HG03558 (cell line): ENCODE data around the gene HOXA4.

Experiments used
- ATAC-seq: cut with Tn5 transposase; IDR thresholded peaks from one replicate; pipeline ENCODE4 v1.9.1; 2021; ENCODE audit warnings: moderate number of reproducible peaks; ENCODE audit not compliant: unreplicated experiment; ENCODE audit errors: extremely low read depth

Gene HOXA4

DNA sequence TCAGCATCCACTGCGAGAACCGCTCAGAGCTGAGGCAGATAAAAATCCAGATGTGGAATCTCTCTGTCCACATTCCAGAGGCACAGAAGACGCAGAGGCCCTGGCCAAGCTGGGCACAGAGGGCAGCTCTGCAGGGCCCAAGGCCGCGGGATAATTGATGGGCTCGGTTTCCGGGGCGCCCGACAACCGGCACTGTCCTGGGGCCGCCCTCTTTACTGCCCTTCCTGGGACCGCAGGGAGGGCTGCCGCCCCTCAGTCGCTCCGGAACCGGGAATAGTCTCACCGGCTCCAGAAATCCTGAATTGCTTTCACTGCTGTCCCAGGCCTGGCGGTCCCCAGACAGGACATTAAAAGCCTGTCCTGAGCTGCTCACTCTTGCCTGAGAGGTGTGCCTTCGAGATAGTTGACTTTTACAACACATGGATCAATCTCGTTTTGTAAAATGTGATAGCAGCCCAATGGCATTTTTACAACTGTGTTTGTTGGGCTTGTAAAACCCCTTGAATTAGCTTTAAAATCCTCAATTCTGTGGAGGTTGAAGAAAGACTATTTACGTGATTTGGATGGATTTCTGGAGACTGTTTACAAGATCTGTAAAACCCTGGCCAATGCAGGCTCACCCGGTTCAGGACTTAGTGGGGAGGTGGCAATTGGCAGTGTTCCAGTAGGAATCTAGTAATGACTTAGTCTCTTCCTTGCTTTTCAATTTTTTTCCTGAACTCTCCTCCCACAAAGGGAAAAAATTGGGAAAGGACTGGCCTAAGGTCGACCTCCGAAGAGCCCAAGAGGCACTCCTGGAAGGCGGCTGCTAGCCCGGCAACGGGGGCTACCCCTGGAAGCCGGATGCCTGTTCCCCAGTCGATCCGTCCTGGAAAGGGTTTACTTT lies 18.4 kb upstream of the HOXA4 start:
- no peak for ATAC-seq

DNA sequence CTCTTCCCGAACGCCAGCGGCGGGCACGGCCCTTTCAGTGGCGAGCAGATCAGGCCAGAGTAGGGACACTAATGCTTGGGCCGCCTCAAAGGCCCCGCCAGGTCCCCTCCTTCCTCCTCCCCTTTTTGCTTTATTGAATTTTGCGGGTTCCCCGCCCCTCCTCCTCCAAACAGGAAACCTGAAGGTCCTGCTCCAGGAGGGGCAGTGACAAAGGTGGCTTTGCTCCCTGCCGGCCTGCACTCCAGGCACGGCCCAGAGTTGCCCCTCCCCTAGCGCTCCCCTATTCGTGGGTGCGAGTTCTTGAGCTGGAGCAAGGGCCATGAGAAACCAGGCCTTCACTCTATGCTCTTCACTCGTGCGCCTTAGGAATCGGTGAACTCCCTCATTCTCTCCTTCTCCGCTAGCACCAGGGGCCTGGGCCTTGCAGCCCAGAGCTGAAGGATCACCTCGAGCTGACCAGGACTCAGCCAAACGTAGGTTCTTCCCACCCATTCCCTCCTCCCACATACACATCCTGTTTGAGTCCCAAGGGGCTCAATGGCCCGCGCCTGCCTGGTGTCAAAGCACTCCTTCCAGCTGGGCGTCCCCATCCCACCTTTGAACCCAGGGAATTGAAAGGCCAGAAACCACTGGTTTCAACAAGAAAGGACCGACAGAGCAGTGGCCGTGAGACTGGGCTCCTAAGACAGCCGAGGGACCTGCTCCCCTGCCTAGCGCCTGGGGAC lies 17.6 kb upstream of the HOXA4 start:
- ATAC-seq: no peak

DNA sequence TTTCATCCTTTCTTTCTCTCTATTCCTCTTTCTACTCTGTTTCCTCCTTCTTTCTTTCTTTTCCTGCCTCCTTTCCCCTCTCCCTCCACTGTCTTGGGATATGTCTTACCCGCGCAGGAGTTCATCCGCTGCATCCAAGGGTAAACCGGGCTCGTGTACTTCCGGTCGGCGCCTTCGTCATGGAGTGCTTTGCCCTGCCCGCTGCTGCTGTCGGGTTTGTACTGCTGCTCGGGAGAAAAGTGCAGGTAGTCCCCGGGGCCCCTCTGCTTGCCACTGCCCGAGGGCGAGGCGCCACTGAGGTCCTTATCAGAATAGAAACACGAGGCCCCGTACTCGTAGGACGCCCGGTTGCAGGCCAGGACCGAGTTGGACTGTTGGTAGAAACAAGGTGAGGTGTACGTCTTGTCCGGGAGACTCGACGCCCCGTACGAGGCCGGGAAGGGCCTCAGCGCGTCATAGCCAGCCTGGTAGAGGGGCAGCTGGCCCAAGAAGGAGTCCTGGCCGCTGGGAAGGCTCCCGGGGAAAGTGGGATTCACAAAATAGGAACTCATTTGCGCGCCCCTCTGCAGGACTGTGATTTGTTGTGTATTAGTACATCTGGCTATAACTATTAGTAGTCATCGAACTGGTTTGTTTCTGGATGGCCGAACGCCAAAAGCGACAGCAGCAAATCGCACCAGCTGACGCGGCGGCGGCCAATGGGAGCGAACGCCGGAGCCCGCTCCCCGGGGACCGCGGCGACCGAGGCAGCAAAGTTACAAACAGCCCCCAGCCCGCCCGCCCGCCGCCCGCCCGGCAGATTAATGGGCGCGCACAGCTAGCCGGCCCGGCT lies 16.9 kb upstream of the HOXA4 start, which contains the start of gene HOXA6:
HOXA6 (minus strand) TSS at position 576 of the 832 bp plus-strand sequence; CDS start at position 551, 25 bp downstream.
- no peak for ATAC-seq

DNA sequence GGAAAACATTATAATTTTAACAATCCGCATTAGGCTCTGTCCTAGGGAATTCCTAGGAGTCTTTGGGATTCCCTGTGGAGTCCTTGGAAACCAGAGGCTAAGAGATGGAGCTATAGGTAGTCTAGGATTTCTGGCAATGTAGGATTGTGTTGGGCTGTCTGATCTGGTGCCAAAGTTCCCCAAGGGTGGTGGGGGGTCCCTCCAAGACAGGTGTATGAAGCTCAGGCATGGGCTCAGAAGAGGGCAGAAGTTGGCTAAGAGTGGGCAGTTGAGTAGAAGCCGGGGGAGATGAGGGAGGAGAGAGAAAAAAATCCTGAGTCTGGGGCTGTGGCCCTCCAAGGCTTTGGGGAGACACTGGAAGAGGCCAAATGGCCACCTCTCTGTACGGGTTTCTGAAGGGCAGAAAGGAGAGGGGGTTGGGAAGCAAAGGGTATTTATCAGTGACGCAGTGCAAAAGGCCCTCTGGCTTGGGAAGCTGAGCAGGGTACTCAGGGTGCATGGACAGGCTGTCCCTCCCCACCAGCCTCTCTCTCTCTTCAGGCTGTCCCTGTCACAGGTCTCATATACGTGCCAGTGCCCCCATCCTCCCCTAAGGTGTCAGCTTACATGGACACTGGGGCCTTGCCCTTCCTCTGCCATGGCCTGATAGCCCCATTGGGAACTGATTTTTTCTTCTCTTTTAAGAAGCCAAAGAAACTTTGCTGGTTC lies 16.1 kb upstream of the HOXA4 start:
- ATAC-seq: no peak

DNA sequence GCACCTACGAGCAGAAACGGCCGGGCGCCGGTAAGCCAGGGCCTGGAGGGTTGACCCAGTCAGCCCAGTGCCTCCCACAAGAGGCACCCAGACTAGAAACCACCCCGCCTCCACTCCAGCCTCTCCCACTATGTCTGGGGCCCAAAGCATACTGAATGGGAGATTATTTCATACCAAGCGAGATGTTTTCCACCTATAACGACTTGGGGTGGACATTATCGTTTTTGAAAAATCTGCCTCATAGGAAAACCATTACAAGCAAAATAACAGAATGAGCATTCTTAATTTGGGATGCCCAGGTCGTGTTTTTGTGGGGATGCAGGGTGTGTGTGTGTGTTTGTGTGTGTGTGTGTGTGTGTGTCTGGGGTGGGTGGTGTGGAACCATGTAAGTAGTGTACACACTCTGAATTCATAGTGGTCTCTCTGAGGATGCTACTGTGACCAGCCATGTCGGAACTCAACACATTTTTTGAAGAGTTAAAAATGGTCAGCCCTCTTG lies 15.4 kb upstream of the HOXA4 start:
- ATAC-seq: no peak

DNA sequence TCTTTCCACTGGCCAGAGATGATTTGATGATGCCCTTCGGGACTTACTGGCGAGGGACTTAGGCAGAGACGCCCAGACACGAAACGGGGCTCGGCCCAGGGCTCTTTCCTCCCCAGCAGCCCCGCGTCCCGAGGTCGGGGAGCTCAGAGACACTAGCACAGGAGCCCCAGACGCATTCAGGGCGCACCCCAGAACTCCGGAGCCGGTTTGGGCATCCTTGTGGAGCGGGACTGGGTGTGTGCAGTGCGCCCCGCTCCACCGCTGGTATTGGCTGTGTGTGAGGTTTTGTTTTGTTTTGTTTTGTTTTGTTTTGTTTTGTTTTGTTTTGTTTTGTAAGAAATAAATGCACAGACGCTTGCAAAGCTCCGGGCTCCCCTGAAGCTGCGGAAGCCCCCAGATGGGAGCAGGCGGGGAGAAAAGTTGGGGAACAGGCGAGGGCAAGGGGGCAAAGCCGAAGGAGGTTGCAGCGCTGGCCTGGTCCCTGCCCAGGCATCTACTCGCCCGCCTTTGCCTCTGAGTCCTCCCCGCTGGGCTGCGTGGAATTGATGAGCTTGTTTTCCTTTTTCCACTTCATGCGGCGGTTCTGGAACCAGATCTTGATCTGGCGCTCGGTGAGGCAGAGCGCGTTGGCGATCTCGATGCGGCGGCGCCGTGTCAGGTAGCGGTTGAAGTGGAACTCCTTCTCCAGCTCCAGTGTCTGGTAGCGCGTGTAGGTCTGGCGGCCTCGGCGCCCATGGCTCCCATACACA lies 14.8 kb upstream of the HOXA4 start:
- ATAC-seq: no peak

DNA sequence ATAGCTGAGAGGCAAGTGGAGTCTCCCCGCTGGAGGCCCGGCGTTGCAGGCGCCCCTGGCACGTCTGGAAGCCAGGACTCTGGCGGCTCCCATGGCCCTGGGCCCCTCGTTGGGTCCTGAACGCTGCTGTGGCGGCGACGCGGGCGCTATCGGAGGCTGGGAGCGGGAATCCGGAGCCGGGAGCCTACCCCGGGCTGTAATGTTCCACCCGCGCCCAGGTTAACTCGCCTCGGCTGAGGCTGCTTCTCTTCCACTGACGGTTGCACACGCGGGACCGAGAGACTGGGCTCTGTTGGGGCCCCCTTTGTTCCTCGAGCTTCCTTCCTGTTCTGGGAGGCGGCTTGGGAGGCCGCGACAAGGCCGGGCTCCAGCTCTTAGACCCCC lies 14.2 kb upstream of the HOXA4 start:
- no peak for ATAC-seq

DNA sequence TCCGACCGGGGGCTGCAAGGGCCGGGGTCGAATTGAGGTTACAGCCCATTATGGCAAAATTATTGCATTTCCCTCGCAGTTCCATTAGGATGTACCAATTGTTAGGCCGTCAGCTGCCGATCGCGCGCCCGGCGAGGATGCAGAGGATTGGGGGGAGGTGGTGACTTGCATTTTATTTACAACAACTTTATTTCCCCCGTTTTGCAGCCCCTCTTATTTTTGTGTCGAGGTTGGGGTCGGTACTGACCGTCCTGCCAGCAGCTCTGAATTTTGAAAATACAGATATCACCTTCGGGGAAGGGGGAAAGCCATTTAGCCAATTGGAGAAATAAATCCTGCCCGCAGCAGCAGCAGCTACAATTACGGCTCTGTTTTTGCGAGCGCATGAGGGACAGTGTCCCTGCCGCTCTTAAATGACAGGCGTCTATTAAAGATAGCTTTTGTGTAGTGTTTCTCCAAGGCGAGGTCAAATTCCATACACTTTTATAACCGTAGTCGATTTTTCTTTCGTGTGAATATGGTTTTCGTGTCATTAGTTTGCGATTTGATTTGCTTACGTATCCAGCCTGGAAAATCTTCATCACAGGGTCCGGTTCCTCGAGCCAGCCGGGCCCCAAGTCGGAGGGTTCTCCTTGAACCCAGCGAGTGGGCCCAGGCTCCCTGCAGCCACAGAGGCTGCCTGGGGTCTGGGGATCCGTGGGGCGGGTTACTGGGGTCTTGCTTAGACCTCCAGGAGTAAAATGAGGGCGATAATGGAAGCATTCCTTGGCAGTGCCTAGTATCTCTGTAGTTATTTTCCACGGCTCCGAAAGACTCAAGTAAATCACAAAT lies 13.6 kb upstream of the HOXA4 start:
- ATAC-seq: no peak

DNA sequence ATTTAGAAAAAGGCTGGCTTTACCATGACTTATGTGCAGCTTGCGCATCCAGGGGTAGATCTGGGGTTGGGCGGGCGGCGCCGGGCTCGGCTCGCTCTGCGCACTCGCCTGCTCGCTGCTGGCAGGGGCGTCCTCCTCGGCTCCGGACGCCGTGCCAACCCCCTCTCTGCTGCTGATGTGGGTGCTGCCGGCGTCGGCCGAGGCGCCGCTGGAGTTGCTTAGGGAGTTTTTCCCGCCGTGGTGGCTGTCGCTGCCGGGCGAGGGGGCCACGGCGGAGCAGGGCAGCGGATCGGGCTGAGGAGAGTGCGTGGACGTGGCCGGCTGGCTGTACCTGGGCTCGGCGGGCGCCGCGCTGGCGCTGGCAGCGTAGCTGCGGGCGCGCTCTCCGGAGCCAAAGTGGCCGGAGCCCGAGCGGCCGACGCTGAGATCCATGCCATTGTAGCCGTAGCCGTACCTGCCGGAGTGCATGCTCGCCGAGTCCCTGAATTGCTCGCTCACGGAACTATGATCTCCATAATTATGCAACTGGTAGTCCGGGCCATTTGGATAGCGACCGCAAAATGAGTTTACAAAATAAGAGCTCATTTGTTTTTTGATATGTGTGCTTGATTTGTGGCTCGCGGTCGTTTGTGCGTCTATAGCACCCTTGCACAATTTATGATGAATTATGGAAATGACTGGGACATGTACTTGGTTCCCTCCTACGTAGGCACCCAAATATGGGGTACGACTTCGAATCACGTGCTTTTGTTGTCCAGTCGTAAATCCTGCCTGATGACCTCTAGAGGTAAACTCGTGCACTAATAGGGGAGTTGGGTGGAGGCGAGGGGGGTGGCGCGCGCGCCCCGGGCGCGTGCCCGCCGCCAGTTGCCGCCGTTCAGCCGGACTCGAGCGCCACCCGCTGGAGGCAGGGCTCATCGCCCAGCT lies 12.7 kb upstream of the HOXA4 start, which contains the start of gene HOXA5:
HOXA5 (minus strand) TSS at position 659 of the 927 bp plus-strand sequence; CDS start at position 585, 74 bp downstream.
- no peak for ATAC-seq

DNA sequence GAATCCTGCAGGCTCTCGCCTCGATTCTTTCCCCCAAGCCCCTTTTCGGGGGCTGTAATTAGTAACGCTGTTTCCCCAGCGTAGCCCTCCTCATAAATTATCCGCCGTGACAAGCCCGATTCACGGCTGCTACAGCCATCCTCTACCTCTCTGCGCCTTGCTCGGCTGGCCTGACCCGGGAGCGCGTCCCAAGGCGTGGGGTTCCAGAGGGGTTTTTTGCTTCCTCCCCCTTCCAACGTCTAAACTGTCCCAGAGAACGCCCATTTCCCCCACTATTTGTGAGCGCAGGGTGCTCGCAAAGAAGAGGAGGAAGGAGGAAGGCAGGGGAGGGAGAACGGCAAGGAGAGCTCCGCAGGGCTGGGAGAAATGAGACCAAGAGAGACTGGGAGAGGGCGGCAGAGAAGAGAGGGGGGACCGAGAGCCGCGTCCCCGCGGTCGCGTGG lies 12.0 kb upstream of the HOXA4 start:
- no peak for ATAC-seq

DNA sequence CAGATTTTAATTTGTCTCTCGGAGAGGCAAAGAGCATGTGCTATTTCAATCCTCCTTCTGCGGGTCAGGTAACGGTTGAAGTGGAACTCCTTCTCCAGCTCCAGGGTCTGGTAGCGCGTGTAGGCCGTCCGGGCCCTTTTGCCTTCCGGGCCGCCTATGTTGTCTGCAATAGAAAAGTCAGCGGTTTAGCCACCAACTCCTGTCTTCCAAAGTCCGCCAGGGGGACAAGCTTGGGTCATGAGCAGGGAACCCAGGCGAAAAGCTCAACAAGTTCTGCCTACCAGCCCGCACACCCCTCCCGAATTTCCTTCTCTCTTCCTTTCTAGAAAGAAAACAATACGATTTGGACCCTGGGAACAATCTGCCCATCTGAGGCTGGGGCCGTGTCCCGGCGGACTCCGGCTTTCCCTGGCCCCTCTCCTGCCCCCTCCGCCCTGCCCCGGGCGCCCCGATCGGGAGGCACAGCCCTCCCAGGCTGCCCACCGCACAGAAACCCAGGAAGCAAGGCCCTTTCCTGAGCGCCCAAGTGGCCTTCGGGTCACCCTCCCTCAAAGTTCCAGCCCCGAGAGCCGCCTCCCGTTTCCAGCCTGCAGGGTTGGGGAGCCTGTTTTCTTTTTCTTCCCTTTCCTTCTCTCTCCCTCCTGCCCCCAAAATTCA lies 11.5 kb upstream of the HOXA4 start:
- ATAC-seq: no peak

DNA sequence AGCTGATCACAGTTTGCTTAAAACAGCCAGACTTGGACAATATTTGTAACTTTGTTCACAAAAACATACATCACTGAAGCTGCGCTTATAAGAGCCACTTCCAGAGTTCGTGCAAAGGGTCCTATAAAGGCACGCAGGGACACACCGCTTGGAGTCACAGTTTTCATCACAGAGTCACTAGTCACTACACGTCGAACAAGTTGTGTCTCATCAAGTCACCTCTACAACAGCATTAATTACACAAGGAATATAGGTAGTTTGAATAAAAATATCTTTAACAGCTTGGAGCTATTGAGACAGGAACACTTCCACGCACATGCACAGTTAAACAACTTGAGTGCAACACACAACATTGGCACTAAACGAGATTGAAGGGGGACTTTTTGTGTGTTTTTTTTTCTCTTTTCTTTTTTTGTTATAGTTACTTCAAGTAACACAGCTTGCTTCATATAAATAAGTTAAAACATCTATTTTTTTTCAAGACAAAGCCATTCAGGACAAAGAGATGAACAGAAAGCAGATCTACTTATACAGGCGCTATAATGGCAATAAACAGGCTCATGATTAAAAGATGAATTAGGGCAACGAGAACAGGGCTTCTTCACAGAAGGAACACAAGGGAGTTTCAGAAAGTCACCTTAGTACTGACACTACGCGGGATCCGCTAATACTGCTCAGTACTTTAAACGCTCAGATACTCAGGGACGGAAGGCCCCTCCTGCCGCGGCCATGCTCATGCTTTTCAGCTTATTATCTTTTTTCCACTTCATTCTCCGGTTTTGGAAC lies 10.8 kb upstream of the HOXA4 start:
- no peak for ATAC-seq

DNA sequence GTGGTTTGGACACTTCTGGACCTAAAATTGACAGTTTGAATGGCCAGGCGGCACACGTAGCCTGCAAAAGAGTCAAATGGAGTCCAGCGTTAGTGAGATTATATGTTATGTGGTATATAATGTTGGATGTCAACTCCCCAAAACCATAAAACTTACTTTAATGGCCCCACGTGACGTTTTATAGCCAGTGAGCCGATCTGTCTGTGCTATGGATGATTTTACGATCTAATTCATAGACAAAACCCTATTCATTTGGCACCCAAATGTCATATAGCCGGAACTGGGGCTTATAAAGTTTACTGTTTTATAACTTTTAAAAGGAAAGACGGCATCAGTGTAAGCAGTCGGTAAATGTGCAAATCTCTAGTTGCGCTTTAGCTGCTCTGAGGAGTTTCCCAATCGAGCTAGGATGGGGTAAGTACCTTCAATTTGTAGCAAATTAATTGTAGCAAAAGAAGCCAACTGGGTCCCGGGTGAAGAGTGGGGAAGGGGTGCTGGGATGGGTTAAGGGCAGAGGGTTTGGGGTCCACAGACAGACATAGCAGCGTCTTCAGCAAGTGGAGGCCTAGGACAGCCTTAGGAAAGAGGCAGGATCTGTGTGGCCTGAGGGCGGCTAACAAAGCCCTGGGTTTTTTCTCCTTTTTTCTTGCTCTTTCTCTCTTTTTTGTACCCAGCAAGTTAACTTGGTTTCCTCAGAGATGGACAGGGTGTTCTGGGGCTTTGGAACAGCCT lies 9.7 kb upstream of the HOXA4 start:
- no peak for ATAC-seq

DNA sequence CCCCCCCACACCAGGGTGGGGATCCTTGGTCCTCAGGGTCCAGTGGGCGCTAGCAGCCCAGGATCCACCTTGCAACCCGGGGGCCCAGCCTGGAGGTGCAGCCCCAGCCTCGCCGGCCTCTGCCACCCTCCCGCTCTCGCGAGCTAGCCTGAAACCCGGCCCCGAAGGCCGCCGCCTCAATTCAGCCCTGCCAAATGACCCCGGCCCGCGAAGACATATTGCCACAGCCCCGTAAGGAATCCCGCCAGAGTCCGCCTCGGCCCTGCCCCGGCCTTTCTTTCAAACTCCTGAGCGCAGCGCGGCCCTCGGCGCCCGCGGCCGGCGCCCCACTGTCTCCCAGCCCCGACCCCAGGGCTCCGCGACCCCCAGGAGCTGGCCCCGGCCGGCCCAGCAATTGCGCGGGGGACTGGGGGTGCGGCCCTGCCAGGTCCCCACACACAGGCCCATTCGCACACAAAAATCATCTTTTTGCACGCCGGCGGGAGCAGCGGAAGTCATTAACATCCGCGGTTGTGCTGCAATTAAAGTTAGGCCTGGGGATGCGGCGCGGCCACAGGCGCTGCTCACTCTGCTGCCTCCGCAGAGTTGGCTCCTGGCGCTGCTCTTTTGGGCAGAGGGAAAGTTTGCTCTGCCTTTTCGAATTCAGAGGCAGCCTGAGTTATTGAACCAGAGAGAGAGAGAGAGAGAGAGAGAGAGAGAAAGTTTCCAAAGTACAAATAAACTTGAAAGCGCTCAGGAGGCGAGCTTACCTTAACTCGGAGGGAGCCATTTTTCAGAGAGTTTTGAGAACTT lies 9.0 kb upstream of the HOXA4 start:
- ATAC-seq: no peak
